KMS-11 (cell line): ENCODE results near the gene CCDC63.

Experiments used
- H2AFZ ChIP-seq: fragments of 200-600 bp; sonication (generic); 2 replicates; pipeline ENCODE4 v1.6.1; 2016; ENCODE audit warnings: antibody characterized with exemption, mixed run types, low read depth
- H3K27ac ChIP-seq: fragments of 200-600 bp; sonication (generic); 2 replicates; pipeline ENCODE4 v1.6.1; 2016; ENCODE audit warnings: mild to moderate bottlenecking, mixed run types
- H3K27me3 ChIP-seq: fragments of 200-600 bp; sonication (generic); 2 replicates; pipeline ENCODE4 v1.6.1; 2017; ENCODE audit warnings: mild to moderate bottlenecking, low read depth, mixed run types, moderate library complexity; ENCODE audit not compliant: insufficient read depth
- H3K36me3 ChIP-seq: fragments of 200-600 bp; sonication (generic); 2 replicates; pipeline ENCODE4 v1.6.1; 2017; ENCODE audit warnings: mild to moderate bottlenecking, mixed run types; ENCODE audit not compliant: insufficient read depth
- H3K4me1 ChIP-seq: fragments of 200-600 bp; sonication (generic); 2 replicates; pipeline ENCODE4 v1.6.1; 2016; ENCODE audit warnings: mild to moderate bottlenecking, low read depth, mixed run types; ENCODE audit not compliant: poor library complexity, severe bottlenecking
- H3K4me2 ChIP-seq: fragments of 200-600 bp; sonication (generic); 2 replicates; pipeline ENCODE4 v1.7.0; 2016; ENCODE audit warnings: mild to moderate bottlenecking, mixed run types
- H3K4me3 ChIP-seq: fragments of 200-600 bp; sonication (generic); IDR thresholded peaks from 2 replicates; pipeline ENCODE4 v1.6.1; 2017; ENCODE audit warnings: low read depth, low read length, mixed read lengths; ENCODE audit not compliant: insufficient read depth
- H3K79me2 ChIP-seq: fragments of 200-600 bp; sonication (generic); 2 replicates; pipeline ENCODE4 v1.6.1; 2016; ENCODE audit warnings: low read depth, mixed run types; ENCODE audit not compliant: insufficient read depth
- H3K9ac ChIP-seq: fragments of 200-600 bp; sonication (generic); 2 replicates; pipeline ENCODE4 v1.6.1; 2016; ENCODE audit warnings: mild to moderate bottlenecking, mixed run types
- H4K20me1 ChIP-seq: fragments of 200-600 bp; sonication (generic); 2 replicates; pipeline ENCODE4 v1.6.1; 2016; ENCODE audit warnings: mild to moderate bottlenecking, mixed run types; ENCODE audit not compliant: insufficient read depth
- TF ChIP-seq, protein P1 (sequence below): fragments of 200-600 bp; sonication (generic); conservative IDR thresholded peaks from 2 replicates; pipeline ENCODE4 v1.6.1; 2017; ENCODE audit warnings: low read depth, mild to moderate bottlenecking, antibody characterized with exemption, low read length, moderate library complexity, mixed read lengths

Gene CCDC63

DNA sequence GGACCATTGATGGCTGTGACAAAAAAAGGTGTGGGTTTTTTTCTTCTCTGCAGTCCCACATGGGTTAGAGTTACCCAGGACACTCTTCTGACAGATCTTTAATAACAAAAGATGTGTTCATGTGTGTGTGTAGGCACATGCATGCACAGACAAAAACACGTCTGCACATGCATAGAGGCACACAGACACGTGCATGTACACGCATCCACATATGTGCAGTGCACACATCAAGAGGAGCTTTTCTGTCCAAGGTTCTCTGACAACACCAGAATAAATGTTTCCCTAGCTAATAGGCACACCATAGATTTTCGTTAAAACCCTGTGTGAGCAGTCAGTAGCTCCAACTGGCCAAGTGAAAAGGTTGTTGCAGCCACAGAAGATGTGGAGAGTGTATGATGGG is 76.4 kb downstream of the CCDC63 start:
- Histone ChIP-seq H3K4me3 (no peak overlapping the region), H3K36me3 (no peaks in the 10 kb centered on the region)

DNA sequence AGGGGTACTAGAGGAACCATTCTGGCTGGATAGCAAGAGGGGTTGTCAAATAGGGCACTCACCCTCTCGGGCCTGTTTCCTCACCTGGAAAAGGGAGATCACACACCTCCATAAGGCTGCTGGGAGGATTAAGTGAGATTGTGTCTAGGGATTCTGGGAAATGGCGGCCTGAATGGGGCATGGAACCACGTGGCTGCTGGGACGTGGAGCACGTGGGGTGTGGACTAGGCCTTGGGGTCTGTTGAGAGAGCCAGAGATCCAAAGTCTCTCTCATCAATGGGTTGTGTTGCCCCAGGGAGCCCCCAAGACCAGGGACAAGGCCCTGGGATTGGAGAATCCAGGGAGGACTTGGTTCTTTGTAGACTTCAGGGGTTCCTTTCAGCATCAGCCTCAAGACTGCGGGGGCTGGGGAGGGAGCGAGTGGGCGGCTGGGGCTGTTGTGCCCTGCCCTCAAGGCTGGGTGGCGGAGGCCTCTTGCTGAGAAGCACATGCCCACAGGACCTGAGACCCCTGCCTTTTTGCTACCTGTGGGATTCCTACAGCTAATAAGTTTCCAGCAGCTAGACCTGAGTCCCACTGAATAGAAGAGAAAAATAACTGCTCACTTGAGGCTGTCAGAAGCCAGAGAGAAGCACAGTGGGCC is 77.0 kb downstream of the CCDC63 start:
- Histone ChIP-seq H3K4me1 (no peaks in the 10 kb centered on the region), H3K36me3 (no peaks in the 10 kb centered on the region), H3K4me2 (no peak overlapping the region), H3K79me2 (no peaks in the 10 kb centered on the region), H2AFZ (no peak overlapping the region), H3K27me3 (no peaks in the 10 kb centered on the region), H4K20me1 (no peaks in the 10 kb centered on the region), H3K27ac (no peak overlapping the region), H3K9ac (no peak overlapping the region), H3K4me3 (no peak overlapping the region)
- TF ChIP-seq, protein P1, sequence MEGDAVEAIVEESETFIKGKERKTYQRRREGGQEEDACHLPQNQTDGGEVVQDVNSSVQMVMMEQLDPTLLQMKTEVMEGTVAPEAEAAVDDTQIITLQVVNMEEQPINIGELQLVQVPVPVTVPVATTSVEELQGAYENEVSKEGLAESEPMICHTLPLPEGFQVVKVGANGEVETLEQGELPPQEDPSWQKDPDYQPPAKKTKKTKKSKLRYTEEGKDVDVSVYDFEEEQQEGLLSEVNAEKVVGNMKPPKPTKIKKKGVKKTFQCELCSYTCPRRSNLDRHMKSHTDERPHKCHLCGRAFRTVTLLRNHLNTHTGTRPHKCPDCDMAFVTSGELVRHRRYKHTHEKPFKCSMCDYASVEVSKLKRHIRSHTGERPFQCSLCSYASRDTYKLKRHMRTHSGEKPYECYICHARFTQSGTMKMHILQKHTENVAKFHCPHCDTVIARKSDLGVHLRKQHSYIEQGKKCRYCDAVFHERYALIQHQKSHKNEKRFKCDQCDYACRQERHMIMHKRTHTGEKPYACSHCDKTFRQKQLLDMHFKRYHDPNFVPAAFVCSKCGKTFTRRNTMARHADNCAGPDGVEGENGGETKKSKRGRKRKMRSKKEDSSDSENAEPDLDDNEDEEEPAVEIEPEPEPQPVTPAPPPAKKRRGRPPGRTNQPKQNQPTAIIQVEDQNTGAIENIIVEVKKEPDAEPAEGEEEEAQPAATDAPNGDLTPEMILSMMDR: no peak

More for the DNA sequence above, 76.4 kb downstream of the CCDC63 start:
- Histone ChIP-seq H3K27ac (no peak overlapping the region), H3K4me2 (no peak overlapping the region), H2AFZ (no peak overlapping the region), H4K20me1 (no peaks in the 10 kb centered on the region), H3K79me2 (no peaks in the 10 kb centered on the region), H3K27me3 (no peaks in the 10 kb centered on the region), H3K9ac (no peak overlapping the region), H3K4me1 (no peaks in the 10 kb centered on the region)
- TF ChIP-seq, protein P1: no peak

DNA sequence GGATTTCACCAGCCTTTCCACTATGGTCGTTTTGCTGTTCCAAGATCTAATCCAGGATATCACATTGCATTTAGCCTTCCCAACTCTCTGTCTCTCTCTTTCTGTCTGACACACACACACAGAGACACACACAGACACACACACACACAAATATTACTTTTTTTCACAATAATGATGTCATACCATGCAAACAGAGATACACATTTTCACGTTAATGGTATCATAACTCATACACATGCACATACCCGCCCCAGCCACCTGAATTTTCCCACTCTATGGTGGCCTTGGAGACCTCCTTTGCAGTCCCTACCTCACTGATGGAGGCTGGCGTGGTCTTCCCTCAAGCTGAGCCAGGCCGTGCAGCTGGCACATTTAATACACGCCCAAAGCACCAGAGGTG is 80.8 kb downstream of the CCDC63 start:
- no peak overlapping the region for H3K4me3 ChIP-seq
- no peak overlapping the region for H3K9ac ChIP-seq
- H2AFZ ChIP-seq: no peak overlapping the region
- TF ChIP-seq, protein P1: no peak
- H3K79me2 ChIP-seq: no peaks in the 10 kb centered on the region
- no peaks in the 10 kb centered on the region for H3K27me3 ChIP-seq
- no peaks in the 10 kb centered on the region for H3K4me1 ChIP-seq
- H3K4me2 ChIP-seq: no peak overlapping the region
- no peak overlapping the region for H3K27ac ChIP-seq
- no peaks in the 10 kb centered on the region for H3K36me3 ChIP-seq
- no peaks in the 10 kb centered on the region for H4K20me1 ChIP-seq

DNA sequence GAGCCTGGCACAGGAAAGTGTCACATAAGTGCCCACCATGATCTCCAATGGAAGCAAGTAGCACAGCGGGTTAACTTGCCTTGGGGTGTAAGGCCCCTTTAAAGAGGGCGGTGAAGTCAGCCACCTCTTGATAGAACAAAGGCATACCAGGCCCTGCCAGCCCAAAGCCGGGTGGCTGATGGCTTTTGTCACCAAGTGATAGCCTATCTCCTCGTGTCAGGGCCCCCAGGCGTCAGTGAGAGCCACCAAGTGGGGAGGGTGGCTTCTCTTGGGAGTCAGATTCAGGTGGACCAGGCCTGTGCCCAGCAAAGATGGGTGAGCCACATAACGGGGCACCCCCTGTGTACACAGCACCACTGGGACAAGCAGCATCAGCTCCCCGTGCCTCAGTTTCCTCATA is 81.9 kb downstream of the CCDC63 start:
- H3K79me2 ChIP-seq: no peaks in the 10 kb centered on the region
- no peaks in the 10 kb centered on the region for H3K4me1 ChIP-seq
- no peak overlapping the region for H3K27ac ChIP-seq
- no peak overlapping the region for H3K4me2 ChIP-seq
- H3K36me3 ChIP-seq: no peaks in the 10 kb centered on the region
- H3K9ac ChIP-seq: no peak overlapping the region
- no peak overlapping the region for H3K4me3 ChIP-seq
- no peak overlapping the region for H2AFZ ChIP-seq
- no peaks in the 10 kb centered on the region for H3K27me3 ChIP-seq
- H4K20me1 ChIP-seq: no peaks in the 10 kb centered on the region
- TF ChIP-seq, protein P1: no peak
